Hepatocyte (in vitro differentiated cells): ENCODE data around the gene GOLGA3.

Experiments used
- CTCF ChIP-seq: fragments of 200-600 bp; sonication (generic); IDR thresholded peaks from 2 replicates; pipeline ENCODE4 v1.5.1; 2016; ENCODE audit warnings: antibody characterized with exemption, mild to moderate bottlenecking; ENCODE audit not compliant: poor library complexity
- EZH2 ChIP-seq: fragments of 200-600 bp; sonication (generic); IDR thresholded peaks from 2 replicates; pipeline ENCODE4 v1.6.1; 2016; ENCODE audit warnings: antibody characterized with exemption, mild to moderate bottlenecking, borderline replicate concordance
- EZH2phosphoT487 ChIP-seq: fragments of 200-600 bp; sonication (generic); IDR thresholded peaks from one replicate; pipeline ENCODE4 v1.6.1; 2018; ENCODE audit warnings: antibody characterized with exemption, mild to moderate bottlenecking, low read depth, moderate library complexity; ENCODE audit not compliant: unreplicated experiment, severe bottlenecking

- TF ChIP-seq CTCF (no peak), EZH2 (no peak), EZH2phosphoT487 (no peak)
Measured at GRCh38 chr12:132734206-132734605, 94.5 kb downstream of the GOLGA3 start.
